ENCODE results near the gene RBM44.

GRCh38 chr2:237815637-237816036 is 17.1 kb downstream of the RBM44 start:
- no peak for TF ChIP-seq POLR2AphosphoS5 (IDR thresholded peaks at IDR 0.05)
- TF ChIP-seq CTCF (IDR thresholded peaks at IDR 0.05) = no peak
